ENCODE results near the gene ZNF582. TPM values are rescaled to one million over a fixed set of nuclear protein-coding genes. Genes with fewer than 3 reads are reported as not detected.

Gene ZNF582
- total and polyA plus RNA-seq, 2 donors (not counting 1 experiment from before 2014, with no cell fraction given) = 4.8 to 10.0 TPM

DNA sequence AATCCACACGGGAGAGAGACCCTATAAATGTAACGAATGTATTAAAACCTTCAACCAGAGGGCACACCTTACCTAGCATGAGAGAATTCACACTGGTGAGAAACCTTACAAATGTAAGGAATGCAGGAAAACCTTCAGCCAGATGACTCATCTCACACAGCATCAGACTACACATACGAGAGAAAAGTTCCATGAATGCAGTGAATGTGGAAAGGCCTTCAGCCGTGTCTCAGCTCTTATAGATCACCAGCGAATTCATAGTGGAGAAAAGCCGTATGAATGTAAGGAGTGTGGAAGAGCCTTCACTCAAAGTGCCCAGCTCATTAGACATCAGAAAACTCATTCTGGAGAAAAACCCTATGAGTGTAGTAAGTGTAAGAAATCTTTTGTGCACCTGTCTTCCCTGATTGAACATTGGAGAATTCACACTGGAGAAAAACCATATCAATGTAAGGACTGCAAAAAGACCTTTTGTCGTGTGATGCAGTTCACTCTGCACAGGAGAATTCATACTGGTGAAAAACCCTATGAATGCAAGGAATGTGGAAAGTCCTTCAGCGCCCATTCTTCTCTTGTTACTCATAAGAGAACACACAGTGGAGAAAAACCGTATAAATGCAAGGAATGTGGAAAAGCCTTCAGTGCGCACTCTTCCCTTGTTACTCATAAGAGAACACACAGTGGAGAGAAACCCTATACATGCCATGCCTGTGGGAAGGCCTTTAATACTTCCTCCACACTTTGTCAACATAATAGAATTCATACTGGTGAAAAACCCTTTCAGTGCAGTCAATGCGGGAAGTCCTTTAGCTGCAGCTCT, 16.0 kb downstream of the ZNF582 start:
- no peaks in the 10 kb centered on the region for H3K27me3 ChIP-seq (replicated peaks in 1 of 4; ENCODE audit: control extremely low read depth in 1 of 4, control insufficient read depth in 3 of 4, insufficient read depth in 4 of 4, low read length in 3 of 4)
- peaks cover 23 to 52% (median 28%) of the 10 kb centered on the region in 3 donors for H3K9me3 ChIP-seq (ENCODE audit: control extremely low read depth in 1 of 3, control insufficient read depth in 2 of 3, insufficient read depth in 1 of 3, low read length in 2 of 3)
- intact Hi-C loops (cut with micrococcal nuclease) = no loop called here
- H3K4me3 ChIP-seq (ENCODE audit: control extremely low read depth in 1 of 5, extremely low read depth in 1 of 5, insufficient read depth in 1 of 5, low read depth in 2 of 5, low read length in 4 of 5) = no peak overlapping the region
- no peak overlapping the region for H3K9ac ChIP-seq (ENCODE audit: low read length)
- no peaks in the 10 kb centered on the region for H3K27me3 Mint-ChIP-seq
- WGBS (ENCODE audit: insufficient coverage) = 100% methylated on average over 2 of the region's 11 CpGs
- no peak for DNase-seq
- ATAC-seq (ENCODE audit: low read depth) = no peak
- H3K4me2 ChIP-seq (replicated peaks; ENCODE audit: low read depth, low read length, poor library complexity, severe bottlenecking) = no peak overlapping the region
- no peak overlapping the region for H3K4me3 Mint-ChIP-seq
- H3K27ac ChIP-seq (ENCODE audit: low read length in 2 of 2) = no peak overlapping the region
- H4K20me1 ChIP-seq (ENCODE audit: control insufficient read depth, insufficient read depth, low read length, poor library complexity, severe bottlenecking) = no peaks in the 10 kb centered on the region
- peaks cover 33% of the 10 kb centered on the region for H3K9me3 Mint-ChIP-seq (ENCODE audit: insufficient read depth)
- H3K4me1 ChIP-seq (ENCODE audit: control insufficient read depth in 2 of 2, insufficient read depth in 2 of 2, low read length in 2 of 2) = no peaks in the 10 kb centered on the region
- H3K4me1 Mint-ChIP-seq = no peaks in the 10 kb centered on the region
- no peak overlapping the region for H2AFZ ChIP-seq (ENCODE audit: insufficient read depth, low read depth, low read length, poor library complexity, severe bottlenecking)
- H3K36me3 ChIP-seq (replicated peaks in 1 of 2; ENCODE audit: control extremely low read depth in 1 of 2, control insufficient read depth in 1 of 2, extremely low read depth in 1 of 2, insufficient read depth in 2 of 2, low read length in 1 of 2) = peaks cover 22 to 51% of the 10 kb centered on the region in 2 experiments
- TF ChIP-seq, protein P1, sequence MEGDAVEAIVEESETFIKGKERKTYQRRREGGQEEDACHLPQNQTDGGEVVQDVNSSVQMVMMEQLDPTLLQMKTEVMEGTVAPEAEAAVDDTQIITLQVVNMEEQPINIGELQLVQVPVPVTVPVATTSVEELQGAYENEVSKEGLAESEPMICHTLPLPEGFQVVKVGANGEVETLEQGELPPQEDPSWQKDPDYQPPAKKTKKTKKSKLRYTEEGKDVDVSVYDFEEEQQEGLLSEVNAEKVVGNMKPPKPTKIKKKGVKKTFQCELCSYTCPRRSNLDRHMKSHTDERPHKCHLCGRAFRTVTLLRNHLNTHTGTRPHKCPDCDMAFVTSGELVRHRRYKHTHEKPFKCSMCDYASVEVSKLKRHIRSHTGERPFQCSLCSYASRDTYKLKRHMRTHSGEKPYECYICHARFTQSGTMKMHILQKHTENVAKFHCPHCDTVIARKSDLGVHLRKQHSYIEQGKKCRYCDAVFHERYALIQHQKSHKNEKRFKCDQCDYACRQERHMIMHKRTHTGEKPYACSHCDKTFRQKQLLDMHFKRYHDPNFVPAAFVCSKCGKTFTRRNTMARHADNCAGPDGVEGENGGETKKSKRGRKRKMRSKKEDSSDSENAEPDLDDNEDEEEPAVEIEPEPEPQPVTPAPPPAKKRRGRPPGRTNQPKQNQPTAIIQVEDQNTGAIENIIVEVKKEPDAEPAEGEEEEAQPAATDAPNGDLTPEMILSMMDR (IDR thresholded peaks at IDR 0.05) = no peak
- no peak for TF ChIP-seq EZH2 (IDR thresholded peaks at IDR 0.05; ENCODE audit: borderline replicate concordance, insufficient read depth, low read depth, low read length, poor library complexity, severe bottlenecking)
- peaks cover 12% of the 10 kb centered on the region for H3K79me2 ChIP-seq (ENCODE audit: control insufficient read depth, insufficient read depth, low read length)
- ChIA-PET CTCF (no interaction called here), POLR2A (no interaction called here)
- no peak overlapping the region for H3K27ac Mint-ChIP-seq

DNA sequence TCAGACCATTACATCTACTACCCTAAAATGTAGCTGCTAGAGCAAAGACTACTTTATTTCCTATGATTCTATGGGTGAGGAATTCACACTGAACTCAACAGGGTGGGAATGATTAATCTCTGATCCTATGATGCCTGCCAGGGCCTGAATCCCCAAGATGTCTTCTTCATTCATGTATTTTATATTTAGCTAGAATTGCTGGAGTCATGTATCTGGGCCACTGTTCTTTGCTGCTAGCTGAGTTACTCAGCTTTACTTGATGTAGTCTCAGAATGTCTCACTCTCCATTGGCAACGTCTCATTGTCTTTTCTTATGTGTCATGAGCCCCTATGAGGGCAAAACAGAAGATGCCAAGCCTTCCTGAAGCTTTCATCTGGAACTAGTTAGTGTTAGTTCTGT, 21.1 kb downstream of the ZNF582 start:
- CTCF ChIA-PET = no interaction called here
- peaks cover 32% of the 10 kb centered on the region for H3K9me3 Mint-ChIP-seq (ENCODE audit: insufficient read depth)
- peaks cover 17% of the 10 kb centered on the region for H3K79me2 ChIP-seq (ENCODE audit: control insufficient read depth, insufficient read depth, low read length)
- H3K9me3 ChIP-seq (ENCODE audit: control extremely low read depth in 1 of 3, control insufficient read depth in 2 of 3, insufficient read depth in 1 of 3, low read length in 2 of 3) = peaks cover 14 to 28% (median 18%) of the 10 kb centered on the region in 3 donors
- H4K20me1 ChIP-seq (ENCODE audit: control insufficient read depth, insufficient read depth, low read length, poor library complexity, severe bottlenecking) = no peaks in the 10 kb centered on the region
- intact Hi-C loops (cut with micrococcal nuclease) = no loop called here
- H3K4me3 Mint-ChIP-seq = no peak overlapping the region
- H3K27me3 ChIP-seq (replicated peaks in 1 of 4; ENCODE audit: control extremely low read depth in 1 of 4, control insufficient read depth in 3 of 4, insufficient read depth in 4 of 4, low read length in 3 of 4) = no peaks in the 10 kb centered on the region
- H3K36me3 ChIP-seq (replicated peaks in 1 of 2; ENCODE audit: control extremely low read depth in 1 of 2, control insufficient read depth in 1 of 2, extremely low read depth in 1 of 2, insufficient read depth in 2 of 2, low read length in 1 of 2) = peaks cover 19 to 52% of the 10 kb centered on the region in 2 experiments
- H3K4me2 ChIP-seq (replicated peaks; ENCODE audit: low read depth, low read length, poor library complexity, severe bottlenecking) = no peak overlapping the region
- ATAC-seq (ENCODE audit: low read depth) = no peak
- peaks cover 25% of the 10 kb centered on the region for H3K4me1 Mint-ChIP-seq
- H3K27ac ChIP-seq (ENCODE audit: low read length in 2 of 2) = no peak overlapping the region
- no peak overlapping the region for H3K27ac Mint-ChIP-seq
- POLR2A ChIA-PET = no interaction called here
- no peak overlapping the region for H3K4me3 ChIP-seq (ENCODE audit: control extremely low read depth in 1 of 5, extremely low read depth in 1 of 5, insufficient read depth in 1 of 5, low read depth in 2 of 5, low read length in 4 of 5)
- TF ChIP-seq, protein P1 (IDR thresholded peaks at IDR 0.05) = no peak
- no peak for TF ChIP-seq EZH2 (IDR thresholded peaks at IDR 0.05; ENCODE audit: borderline replicate concordance, insufficient read depth, low read depth, low read length, poor library complexity, severe bottlenecking)
- H3K27me3 Mint-ChIP-seq = no peaks in the 10 kb centered on the region
- DNase-seq = no peak
- H3K4me1 ChIP-seq (ENCODE audit: control insufficient read depth in 2 of 2, insufficient read depth in 2 of 2, low read length in 2 of 2) = peaks cover 8 to 14% of the 10 kb centered on the region in 2 donors
- WGBS (ENCODE audit: insufficient coverage) = 100% methylated on average over 1 of the region's 1 CpG
- no peak overlapping the region for H3K9ac ChIP-seq (ENCODE audit: low read length)
- H2AFZ ChIP-seq (ENCODE audit: insufficient read depth, low read depth, low read length, poor library complexity, severe bottlenecking) = no peak overlapping the region

All from B cell (primary cell).